Effector CD8-positive, alpha-beta T cell (primary cell): Measurements from ENCODE around the gene PPP2R2C.

Experiments used
- DNase-seq: peaks from one replicate; lab custom pipeline; 2025; lab: John Stamatoyannopoulos, UW

PPP2R2C gene

DNA sequence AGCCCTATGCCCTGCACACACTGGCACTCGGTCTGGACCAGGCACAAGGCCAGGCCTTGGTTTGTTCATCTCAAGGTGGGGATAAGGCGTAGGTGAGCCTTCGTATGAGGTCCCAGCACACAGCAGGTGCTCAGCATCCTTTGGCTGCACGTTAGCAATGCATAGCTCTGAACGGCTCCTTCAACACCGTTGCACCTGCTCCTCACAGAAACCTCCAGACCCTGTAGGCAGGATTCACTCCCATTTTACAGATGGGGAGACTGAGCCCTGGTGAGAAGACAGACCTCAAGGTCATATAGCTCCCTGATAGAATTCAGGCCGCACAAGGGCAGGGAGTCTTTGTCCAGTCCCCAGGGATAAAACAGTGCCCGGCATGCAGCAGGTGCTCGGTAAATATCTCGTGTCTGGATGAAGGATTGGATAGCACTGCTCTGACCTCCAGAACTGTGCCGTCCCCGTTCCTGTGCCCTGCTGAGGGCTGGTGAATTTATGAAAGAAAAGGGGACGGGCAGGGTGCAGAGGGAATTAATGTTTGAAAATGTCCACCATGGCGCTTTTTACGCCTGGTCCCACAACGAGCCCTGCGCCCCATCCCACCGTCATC is 2.4 kb downstream of the PPP2R2C start:
- DNase-seq, result no peak

DNA sequence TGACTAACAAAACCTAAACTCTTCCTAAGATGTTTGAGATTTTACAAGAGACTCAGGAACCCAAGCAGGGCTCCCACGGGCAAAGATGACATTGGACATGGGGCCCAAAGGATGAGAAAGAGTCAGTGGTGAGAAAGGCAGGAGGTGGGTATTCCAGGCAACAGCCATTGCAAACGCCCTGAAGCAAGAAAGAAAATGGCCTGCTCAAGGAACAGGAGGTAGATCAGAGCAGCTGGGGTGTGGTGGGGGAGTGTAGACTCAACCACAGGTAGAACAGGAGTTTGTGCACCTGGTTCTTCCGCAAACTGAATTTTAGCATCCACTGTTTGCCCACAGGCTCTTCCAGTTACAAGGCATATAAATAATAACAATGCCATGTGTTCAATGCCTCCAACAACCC is 3.3 kb downstream of the PPP2R2C start:
- no peak for DNase-seq

DNA sequence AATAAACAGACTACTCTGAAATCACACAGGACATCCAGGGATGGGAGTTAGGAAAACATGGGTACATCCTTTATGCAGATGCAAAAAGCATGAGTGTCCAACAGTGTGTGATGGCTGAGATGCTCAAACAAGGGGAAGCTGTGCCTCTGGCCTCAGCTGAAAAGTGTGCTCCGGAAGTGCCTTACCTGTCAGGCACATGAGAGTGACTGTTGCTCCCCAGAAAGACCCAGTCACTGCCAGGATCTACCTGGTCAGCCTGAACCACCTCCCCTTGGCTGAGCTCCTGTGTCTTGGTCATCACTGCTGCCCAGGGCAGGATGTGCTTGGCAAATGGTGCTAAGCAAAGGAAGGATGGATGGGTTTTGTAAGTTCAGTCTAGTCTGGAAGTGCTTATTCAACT is 4.0 kb downstream of the PPP2R2C start:
- DNase-seq, result no peak

DNA sequence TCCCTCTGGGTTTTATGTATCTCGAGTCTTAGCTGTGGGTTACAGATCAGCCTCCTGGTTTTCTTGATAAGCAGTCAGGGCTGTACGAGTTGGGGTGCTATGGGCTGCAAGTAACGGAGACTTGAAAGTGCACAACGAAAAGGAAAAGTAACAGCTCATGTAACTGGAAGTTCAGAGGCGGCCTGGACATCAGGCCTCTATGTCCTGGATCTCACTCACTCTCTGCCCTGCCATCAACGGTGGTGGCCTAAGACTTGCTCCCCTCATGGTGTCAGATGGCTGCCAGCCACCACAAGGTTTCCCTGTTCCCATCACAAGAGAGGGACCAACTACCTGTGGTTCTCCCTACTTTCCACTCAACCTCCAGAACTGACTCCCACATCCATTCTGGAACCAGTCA is 4.8 kb downstream of the PPP2R2C start:
- no peak for DNase-seq

DNA sequence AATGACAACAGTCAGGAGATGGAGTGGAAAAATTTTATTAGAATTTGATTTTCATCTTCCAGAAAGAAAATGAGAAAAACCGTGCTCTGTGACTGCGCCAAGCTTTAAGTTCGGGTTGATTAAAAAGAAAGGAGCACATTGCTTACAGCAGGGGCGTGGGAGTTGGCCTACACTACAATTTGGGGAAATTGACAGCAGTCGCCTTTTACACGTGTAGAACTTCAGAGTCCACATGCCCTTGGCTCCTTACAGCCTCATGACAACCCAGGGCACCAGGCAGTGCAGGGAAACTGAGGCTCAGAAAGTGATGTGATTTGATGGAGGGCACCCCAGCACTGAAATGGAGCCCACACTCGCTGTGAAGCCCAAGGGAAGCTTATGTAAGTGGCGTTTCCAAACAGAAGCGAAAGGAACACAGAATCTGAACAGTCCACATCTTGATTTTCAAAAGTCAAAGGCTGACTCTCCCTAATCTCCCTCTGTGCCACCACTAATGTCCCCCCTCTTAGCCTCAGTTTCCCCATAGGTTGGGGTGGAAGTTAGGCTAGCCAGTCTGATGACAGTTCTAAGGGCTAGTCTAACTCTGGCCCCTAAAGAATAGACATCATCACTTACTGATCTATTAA is 5.5 kb downstream of the PPP2R2C start:
- no peak for DNase-seq

DNA sequence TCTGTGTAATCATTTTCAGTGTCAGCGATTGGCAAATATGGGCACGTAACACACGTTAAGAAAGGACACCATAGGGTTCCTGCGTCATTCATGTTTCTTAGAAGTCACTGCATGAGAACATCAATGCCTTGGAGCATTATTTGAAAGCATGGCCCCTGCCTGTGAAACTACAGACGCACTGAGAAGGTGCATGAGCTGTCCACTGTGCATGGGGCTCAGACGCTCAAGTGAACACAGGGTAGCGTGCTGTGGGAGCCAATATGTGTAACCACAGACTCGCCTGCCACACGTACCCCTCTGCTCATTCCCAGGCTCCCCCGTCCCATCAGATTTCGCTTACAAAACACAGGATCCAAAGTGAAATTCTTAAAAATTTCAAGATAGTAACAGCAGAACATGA is 6.5 kb downstream of the PPP2R2C start:
- no peak for DNase-seq

DNA sequence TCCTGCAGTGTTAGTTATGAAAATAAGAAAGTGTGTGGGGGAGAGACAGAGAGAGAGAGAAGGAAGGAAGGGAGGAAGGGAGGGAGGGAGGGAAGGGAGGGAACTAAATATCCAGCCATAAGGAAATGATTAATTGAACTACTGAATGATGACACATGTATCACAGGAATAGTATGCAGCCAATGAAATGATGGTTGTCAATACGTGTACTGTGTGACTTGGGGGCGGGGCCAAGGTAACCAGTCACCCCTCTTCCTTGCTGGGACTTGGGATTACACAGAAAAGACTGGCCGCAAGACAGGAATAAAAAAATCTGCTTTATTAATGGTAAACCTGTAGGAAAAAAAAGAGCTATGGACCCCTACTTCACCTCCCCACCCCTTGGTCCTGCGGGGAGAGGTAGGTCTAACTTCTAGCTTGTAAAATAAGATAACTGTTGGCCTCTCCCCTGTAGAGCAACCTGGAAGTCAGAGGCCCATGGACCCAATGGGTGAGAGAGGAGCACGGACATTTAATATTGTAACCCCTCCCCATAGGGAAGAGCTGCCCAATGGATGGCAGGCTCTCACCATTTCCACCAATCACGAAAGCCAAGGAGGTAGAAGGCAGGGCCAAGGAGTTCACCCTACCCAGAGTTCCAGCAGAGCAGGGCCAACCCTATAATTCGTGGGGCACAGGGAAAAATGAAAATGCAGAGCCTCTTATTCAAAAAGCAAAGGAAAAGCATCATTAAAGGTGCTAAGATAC is 7.4 kb downstream of the PPP2R2C start:
- no peak for DNase-seq

DNA sequence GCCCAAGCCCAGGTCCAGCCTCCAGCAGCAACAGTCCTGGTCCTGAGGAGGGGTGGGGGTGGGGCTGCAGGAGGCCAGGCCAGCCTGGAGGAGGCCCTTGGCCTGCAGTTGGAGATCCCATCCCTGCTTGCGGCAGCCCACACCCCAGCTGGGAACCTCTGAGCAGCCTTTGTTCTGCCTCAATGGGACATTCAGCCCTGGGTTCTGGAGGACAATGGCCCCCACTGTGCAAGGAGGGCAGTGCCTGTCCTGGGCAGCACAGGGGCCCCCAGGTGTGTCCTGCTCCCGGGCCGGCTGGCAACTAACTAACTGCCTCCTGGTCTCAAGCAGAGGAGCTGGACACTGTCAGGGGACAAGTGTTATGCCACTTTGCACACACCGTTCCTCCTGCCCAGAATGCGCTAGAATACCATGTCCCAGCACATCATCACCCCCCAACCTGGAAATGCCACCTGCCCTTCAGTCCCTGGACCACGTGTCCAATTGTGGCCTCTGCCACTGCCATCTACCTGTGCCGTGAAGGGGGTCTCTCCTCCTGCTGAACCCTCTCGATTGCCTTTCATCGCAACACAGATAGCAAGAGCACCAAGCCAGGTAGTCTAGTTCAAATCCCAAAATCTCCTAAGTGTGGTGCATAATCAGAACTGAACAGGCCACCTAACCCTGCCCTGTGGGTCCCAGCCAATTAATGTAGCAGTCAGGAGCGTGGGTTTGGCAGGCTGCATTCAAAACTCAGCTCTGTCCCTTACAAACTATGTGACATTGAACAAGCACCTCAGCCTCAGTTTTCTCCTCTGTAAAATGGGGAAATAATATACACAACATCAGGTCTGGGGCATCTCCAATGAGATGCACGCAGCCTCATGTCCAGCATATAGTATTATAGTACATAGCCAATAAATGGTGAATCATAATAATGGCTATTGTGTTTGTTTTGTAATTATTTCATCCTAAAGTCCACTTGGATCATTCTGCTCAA is 8.8 kb downstream of the PPP2R2C start:
- DNase-seq, result no peak

DNA sequence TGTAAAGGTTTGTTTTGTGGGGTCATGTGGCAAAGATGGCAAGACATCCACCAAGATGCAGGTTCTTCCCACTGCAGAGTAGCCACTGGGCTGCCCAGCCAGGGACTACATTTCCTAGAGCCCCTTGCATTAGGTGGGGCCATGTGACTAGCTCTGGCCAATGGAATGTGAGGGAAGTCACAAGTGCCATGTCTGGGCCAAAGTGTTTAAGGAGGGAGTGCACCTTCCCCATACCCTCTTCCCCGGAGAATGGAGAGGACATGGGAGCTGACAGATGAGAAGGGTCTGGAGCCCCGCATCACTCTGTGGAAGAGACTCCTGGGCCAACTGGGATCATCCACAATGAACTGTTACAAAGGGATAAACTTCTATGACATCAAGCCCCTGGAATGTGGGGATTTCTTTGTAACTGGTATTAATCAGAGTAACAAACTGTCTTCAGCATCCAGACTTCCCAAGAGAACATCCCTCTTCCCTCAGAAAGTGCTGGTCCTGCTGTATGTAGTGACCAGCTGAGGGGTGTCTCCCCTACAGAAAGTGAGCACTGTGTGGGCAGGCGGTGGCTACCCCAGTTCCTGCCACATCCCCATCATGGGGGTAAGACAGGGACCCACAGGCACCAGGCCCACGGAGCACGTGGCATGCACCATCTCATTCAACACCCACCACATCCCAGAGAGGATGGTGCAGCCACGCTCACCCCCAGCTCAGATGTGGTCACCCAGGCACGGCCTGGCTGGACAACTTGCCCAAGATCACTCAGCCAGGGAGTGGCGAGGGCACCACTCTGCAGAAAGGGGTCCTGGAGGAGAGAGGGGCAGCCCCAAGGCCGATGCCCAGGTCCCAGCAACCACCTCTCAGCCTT is 10.9 kb downstream of the PPP2R2C start:
- no peak for DNase-seq

DNA sequence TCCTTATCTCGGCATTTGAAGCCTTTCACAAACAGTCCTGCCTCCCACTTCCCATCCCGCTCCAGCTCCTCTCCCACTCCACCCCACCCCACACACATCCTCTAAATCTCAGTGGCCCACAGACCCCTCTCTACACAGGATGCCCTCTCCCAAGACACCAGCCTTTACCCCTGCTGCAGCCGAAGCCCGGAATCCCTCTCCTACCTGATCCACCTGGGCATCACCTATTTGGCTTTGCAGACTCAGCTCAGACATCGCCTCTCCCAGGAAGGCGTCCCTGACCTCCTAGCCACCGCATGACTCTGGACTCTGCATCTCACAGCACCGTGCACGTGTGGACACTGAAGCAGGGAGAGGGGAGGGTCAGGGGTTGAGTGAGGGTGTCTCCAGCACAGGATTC is 11.5 kb downstream of the PPP2R2C start:
- DNase-seq, result no peak

DNA sequence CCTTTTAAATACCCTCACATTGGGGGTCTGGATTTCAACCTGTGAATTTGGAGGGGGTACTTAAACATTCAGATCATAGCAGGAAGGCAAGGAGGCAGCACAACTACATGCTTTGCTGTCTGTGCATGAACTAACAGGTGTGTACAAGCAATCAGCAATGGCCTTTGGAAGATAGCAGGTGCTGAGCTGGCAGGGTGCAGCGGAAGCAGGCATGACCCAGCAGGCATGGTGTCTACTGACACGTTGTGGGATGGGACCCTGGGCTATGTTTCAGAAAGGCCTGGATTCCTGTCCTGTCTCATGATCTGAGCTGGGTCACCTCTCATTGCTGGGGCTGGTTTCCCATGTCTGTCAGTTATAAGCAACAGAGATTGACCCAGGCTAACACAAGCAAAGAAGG is 13.9 kb downstream of the PPP2R2C start:
- no peak for DNase-seq

DNA sequence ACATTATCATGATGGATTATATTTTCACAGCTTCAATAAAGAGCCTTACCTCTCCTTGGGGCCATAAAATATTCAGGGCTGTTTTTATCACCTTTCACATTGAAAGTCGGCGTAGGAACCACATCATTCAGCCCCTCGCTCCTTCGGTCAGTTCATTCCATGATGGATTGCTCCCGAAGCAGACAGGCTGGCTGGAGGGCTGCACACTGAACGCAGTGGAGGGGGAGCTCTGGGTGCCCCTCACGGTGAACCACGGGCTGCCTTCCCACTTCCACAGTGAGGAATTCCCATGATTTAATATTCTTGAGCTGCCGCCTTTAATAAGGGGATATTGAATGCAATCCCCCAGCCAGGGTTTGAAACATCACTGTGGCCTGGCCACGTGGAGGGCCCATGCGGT is 16.0 kb downstream of the PPP2R2C start:
- no peak for DNase-seq

DNA sequence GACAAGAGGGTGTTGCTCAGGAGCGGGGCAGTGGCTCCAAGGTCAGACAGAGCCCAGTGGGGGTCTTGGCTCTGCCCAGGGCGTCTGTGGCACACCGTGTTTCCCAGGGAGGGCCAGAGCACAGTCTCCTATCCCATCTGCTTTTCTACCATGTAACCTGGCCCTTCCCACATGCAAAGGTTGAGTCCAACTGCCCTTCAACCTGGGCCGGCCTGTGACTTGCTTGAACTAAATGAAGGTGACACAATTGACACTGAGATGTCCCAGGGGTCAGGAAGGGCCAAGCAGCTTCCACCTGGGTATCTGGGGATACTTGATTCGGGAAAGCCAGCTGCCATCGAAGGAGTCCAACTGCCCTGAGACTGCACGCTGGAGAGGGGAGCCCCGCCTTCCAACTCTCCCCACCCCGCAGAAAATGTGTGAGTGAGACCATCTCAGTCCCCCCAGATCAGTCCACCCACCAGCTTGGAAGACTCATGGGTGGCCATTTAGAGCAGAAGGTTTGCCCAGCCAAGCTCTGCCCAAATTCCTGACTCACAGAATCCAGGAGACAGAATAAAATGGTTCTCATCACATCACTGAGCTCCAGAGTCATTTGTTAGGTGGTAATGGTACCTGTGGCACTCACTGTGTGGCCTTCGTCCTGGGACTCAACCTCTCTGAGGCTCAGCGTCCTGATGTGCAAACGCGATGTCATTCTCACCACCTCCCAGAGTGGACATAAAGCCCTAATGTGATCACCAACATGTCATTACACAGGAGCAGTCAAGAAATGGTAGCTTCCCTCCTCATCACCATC is 18.1 kb downstream of the PPP2R2C start:
- DNase-seq, result no peak

DNA sequence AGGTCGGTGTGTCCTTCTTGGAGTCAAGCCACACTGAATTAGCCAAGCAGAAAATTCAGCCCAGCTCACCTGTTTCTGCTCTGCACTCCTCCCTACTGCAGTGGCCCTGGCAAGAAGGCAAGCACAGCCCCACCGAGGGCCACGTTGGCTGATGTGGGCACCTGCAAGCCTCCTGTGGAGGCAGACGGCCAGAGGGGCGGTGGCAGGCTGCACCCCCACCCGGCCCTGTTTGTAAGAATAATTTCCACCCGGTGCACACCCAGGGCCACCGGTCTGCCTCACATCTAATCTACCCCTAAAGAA is 18.8 kb downstream of the PPP2R2C start:
- DNase-seq, result no peak

DNA sequence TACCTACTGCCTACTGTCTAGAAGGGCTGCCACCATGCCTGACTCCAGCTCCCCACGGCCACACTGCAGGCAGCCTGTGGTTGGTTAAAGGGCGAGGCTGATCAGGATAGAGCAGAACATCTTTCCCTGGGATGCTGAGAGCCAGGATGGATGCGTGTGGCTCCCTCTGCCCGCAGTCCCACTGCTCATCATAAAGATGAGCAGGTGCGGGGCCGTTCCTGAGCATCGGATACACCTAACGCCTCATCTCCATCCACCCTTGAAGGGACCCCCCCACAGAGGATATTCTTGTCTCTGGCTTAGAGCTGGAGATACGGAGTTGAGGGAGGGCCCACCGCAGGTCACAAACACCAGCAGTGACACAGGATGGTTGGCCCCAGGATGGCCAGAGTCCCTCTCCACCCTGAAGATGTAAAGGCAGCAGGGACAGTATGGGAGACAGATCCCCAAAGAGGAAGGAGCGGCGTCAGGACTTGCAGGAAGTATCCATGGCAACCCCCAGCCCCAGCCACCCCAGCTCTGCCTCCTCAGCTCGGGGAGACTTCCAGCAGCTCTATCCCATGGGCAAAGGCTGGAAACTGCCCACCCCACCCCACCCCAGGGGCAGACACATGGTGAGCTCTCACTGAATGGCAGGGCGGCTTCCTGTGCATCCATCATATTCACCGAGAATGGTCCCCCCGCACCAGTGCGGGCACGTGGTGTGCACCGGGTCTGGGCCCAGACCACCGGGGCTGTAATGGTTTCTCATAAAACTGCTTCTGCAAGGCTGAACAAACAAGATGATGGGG is 19.3 kb downstream of the PPP2R2C start:
- DNase-seq, result no peak

DNA sequence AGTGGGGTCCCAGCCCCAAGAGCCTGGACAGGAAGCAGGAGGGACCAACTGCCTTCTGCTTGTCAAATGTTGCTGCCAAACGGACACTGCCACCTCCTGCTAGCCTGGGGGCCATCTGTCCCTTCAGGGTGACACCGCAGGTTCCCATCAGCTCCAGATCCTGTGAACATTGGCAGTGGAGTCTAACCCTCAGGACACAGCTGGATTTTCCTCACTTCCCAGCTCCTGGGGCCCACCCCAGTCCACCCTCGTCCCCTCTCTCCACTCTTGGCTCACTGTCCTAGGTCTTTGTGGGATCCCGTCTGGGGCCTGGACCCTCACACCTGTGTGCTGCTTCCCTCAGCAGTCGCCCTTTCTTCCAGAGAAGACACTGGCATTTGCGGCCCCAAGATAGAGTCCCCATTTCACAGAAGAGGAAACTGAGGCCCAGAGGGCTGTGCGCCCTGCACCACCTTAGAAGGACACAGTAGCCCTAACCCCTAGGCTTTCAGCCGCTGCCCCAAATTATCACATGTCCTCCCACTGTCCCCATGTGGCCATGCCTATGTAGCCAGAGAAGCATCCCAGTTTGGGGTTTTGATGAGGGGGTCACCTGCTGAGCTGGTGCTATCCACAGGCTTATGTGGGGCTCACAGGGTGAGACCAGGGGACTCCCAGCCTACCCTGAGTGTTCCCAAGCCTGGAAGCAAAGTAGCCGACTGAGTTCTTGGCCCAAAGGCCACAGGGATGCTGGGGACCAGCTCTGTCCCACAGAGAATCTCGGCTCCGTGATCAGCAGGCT is 20.1 kb downstream of the PPP2R2C start:
- DNase-seq, result no peak

DNA sequence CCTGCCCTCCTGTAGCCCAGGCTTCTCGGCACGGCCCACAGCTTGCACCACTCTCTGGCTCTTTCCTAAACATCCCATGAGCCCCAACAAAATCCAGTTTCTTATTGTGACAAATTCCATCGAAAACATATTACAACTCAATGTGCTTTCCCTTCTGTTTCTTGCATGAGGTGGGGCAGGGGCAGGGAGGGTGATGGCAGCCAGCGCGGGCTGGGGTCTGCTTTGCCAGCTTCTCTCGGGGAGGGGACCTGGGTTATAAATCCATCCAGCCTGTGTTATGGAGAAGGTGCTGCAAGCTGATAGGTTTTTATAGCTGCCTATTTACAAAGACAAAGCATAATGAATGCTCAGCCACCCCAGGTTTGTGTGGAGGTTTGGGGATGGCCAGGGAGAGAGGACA is 21.1 kb downstream of the PPP2R2C start:
- no peak for DNase-seq

DNA sequence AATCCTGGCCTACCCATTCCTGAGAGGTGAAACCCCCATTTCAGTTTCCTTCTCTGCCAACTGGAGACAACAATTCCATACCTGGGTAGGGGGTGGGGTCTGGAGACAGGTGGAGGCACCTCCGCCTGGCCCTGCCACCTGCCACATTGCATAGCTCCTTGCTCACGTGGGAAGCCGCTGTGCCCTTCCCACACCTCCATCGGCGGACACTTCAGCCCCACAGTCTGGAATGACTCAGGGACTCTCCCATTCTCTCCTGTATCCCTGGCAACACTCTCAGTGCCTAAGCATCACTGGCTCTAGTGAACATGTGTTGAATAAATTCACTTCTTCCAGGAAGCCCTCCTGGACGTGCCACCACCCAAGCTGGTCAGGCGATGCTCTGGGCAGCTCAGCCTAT is 21.7 kb downstream of the PPP2R2C start:
- DNase-seq, result no peak

DNA sequence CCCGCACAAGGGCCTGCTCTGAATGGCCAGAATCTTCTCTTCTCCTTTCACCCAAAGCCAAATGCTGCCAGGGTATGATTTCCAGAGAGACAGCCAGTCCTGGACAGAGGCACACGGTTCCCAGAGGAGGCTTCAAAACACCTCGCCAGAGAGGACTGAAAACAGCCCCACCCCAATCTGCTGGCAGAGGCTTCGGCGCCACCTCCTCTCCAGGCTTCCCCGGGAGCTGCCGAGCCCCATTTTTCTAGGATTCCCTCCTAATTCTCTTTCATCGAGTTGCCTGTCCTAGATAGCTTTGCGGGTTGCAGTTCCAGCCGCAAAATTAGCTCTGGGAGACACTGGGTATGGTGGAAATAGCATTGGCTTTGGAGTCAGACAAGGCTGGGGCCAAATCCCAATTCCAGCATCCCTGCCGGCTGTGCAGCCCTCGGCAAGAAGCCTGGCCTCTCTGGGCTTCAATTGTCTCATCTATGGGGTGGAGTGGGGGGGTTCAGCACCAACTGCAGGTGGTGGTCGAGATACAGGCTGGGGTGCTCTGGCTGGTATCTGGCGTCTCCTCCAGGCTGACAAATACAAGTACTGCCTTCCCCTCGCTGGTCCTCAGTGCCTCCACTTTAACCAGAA is 22.6 kb downstream of the PPP2R2C start:
- DNase-seq, result no peak
